ENCODE results near the gene TP73. TPM values are rescaled to one million over a fixed set of nuclear protein-coding genes. Genes with fewer than 3 reads are reported as not detected.

TP73 gene
- total RNA-seq, 1 experiment from 2014 or later: 11.9 TPM

- Mint-ChIP-seq H3K36me3 (ENCODE audit: insufficient read depth, unreplicated experiment) (no peaks in the 10 kb centered on the region), H3K27me3 (ENCODE audit: insufficient read depth, unreplicated experiment) (no peaks in the 10 kb centered on the region), H3K4me3 (ENCODE audit: unreplicated experiment) (no peak overlapping the region), H3K9me3 (ENCODE audit: unreplicated experiment) (no peaks in the 10 kb centered on the region), H3K4me1 (ENCODE audit: low read depth, unreplicated experiment) (peaks cover 11% of the 10 kb centered on the region), H3K27ac (ENCODE audit: unreplicated experiment) (no peak overlapping the region)
- no peak for DNase-seq
- BruUV-seq (replicated peaks): no TSS peak
- Histone ChIP-seq H3K4me3 (ENCODE audit: low read depth, low read length) (no peak overlapping the region), H3K36me3 (ENCODE audit: control insufficient read depth, insufficient read depth, low read length) (no peaks in the 10 kb centered on the region), H3K27me3 (replicated peaks; ENCODE audit: control insufficient read depth, insufficient read depth, low read length) (no peaks in the 10 kb centered on the region), H3K4me1 (peaks cover 7% of the 10 kb centered on the region), H3K9me3 (no peaks in the 10 kb centered on the region)
- TF ChIP-seq CTCF (IDR thresholded peaks at IDR 0.05; ENCODE audit: insufficient read depth in 1 of 2, low read depth in 1 of 2, low read length in 1 of 2, severe bottlenecking in 1 of 2, unreplicated experiment in 1 of 2): no peak
- POLR2A ChIA-PET: no interaction called here
- intact Hi-C loops (cut with micrococcal nuclease; ENCODE audit: unreplicated experiment): no loop called here
- CTCF ChIA-PET: interaction anchor here (0.6 kb wide), 1 partner anchor 212 kb away, joined by 4 read pairs; no protein-coding TSS in a partner anchor
These were observed 25.2 kb downstream of the TP73 start for GRCh38 chr1:3677484-3677883.

- H3K27me3 Mint-ChIP-seq (ENCODE audit: insufficient read depth, unreplicated experiment): no peaks in the 10 kb centered on the region
- H3K4me3 ChIP-seq (ENCODE audit: low read depth, low read length): no peak overlapping the region
- no peaks in the 10 kb centered on the region for H3K36me3 Mint-ChIP-seq (ENCODE audit: insufficient read depth, unreplicated experiment)
- H3K27me3 ChIP-seq (replicated peaks; ENCODE audit: control insufficient read depth, insufficient read depth, low read length): no peaks in the 10 kb centered on the region
- H3K4me1 Mint-ChIP-seq (ENCODE audit: low read depth, unreplicated experiment): peaks cover 7% of the 10 kb centered on the region
- BruUV-seq (replicated peaks): no TSS peak
- CTCF ChIA-PET: no interaction called here
- intact Hi-C loops (cut with micrococcal nuclease; ENCODE audit: unreplicated experiment): no loop called here
- H3K4me3 Mint-ChIP-seq (ENCODE audit: unreplicated experiment): no peak overlapping the region
- H3K4me1 ChIP-seq: peaks cover 7% of the 10 kb centered on the region
- no peaks in the 10 kb centered on the region for H3K36me3 ChIP-seq (ENCODE audit: control insufficient read depth, insufficient read depth, low read length)
- DNase-seq: no peak
- no peaks in the 10 kb centered on the region for H3K9me3 ChIP-seq
- no peak for TF ChIP-seq CTCF (IDR thresholded peaks at IDR 0.05; ENCODE audit: insufficient read depth in 1 of 2, low read depth in 1 of 2, low read length in 1 of 2, severe bottlenecking in 1 of 2, unreplicated experiment in 1 of 2)
- no peaks in the 10 kb centered on the region for H3K9me3 Mint-ChIP-seq (ENCODE audit: unreplicated experiment)
- POLR2A ChIA-PET: no interaction called here
- H3K27ac Mint-ChIP-seq (ENCODE audit: unreplicated experiment): no peak overlapping the region
These were observed 26.2 kb downstream of the TP73 start for GRCh38 chr1:3678361-3679097.

GRCh38 chr1:3679098-3679555 is 26.8 kb downstream of the TP73 start:
- Histone ChIP-seq H3K4me1 (peaks cover 7% of the 10 kb centered on the region), H3K4me3 (ENCODE audit: low read depth, low read length) (no peak overlapping the region), H3K27me3 (replicated peaks; ENCODE audit: control insufficient read depth, insufficient read depth, low read length) (no peaks in the 10 kb centered on the region), H3K9me3 (no peaks in the 10 kb centered on the region), H3K36me3 (ENCODE audit: control insufficient read depth, insufficient read depth, low read length) (no peaks in the 10 kb centered on the region)
- Mint-ChIP-seq H3K4me3 (ENCODE audit: unreplicated experiment) (no peak overlapping the region), H3K36me3 (ENCODE audit: insufficient read depth, unreplicated experiment) (no peaks in the 10 kb centered on the region), H3K9me3 (ENCODE audit: unreplicated experiment) (no peaks in the 10 kb centered on the region), H3K27ac (ENCODE audit: unreplicated experiment) (no peak overlapping the region), H3K4me1 (ENCODE audit: low read depth, unreplicated experiment) (peaks cover 4% of the 10 kb centered on the region), H3K27me3 (ENCODE audit: insufficient read depth, unreplicated experiment) (no peaks in the 10 kb centered on the region)
- ChIA-PET CTCF (no interaction called here), POLR2A (no interaction called here)
- no peak for TF ChIP-seq CTCF (IDR thresholded peaks at IDR 0.05; ENCODE audit: insufficient read depth in 1 of 2, low read depth in 1 of 2, low read length in 1 of 2, severe bottlenecking in 1 of 2, unreplicated experiment in 1 of 2)
- no peak for DNase-seq
- no TSS peak for BruUV-seq (replicated peaks)
- intact Hi-C loops (cut with micrococcal nuclease; ENCODE audit: unreplicated experiment): no loop called here
